Lower leg skin (tissue), 3 donors: Measurements from ENCODE around the gene MAN2A1.

Source experiments
- POLR2A ChIP-seq, 2 donors: fragments of 450-650 bp; IDR thresholded peaks; one replicate each; pipeline ENCODE4 v1.6.1; 2016 to 2017; ENCODE audit warnings: antibody characterized with exemption in 2 of 2, mild to moderate bottlenecking in 1 of 2, moderate library complexity in 1 of 2
- TF ChIP-seq, protein P1 (sequence below), 3 donors: fragments of 450-650 bp; IDR thresholded peaks; one replicate each; pipeline ENCODE4 v1.5.1; 2016; ENCODE audit warnings: antibody characterized with exemption in 3 of 3, mild to moderate bottlenecking in 3 of 3, moderate library complexity in 2 of 3

DNA sequence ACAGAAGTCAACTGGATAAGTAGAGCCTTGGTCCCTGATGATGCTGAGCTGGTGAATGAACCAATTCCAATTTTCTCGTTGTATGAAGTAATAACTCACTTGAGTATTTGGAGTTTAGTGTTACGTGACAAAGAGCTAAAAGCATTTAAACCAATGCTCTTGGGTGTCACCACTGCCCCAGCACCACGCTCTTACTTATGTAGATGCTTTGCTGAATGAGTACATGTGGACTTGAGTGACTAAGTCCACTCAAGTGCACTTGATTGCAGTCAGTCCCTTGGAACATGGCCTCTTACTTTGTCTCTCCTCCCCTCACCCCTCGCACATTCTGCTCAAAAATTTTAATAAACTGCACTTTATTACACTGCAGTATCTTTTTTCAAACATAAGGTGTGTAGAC lies 184.0 kb downstream of the MAN2A1 start:
- TF ChIP-seq, protein P1, sequence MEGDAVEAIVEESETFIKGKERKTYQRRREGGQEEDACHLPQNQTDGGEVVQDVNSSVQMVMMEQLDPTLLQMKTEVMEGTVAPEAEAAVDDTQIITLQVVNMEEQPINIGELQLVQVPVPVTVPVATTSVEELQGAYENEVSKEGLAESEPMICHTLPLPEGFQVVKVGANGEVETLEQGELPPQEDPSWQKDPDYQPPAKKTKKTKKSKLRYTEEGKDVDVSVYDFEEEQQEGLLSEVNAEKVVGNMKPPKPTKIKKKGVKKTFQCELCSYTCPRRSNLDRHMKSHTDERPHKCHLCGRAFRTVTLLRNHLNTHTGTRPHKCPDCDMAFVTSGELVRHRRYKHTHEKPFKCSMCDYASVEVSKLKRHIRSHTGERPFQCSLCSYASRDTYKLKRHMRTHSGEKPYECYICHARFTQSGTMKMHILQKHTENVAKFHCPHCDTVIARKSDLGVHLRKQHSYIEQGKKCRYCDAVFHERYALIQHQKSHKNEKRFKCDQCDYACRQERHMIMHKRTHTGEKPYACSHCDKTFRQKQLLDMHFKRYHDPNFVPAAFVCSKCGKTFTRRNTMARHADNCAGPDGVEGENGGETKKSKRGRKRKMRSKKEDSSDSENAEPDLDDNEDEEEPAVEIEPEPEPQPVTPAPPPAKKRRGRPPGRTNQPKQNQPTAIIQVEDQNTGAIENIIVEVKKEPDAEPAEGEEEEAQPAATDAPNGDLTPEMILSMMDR (IDR thresholded peaks at IDR 0.05), result no peak
- TF ChIP-seq POLR2A (IDR thresholded peaks at IDR 0.05), result no peak
